ENCODE measurements around the gene HOXD8.

The HOXD8 gene

GRCh38 chr2:176147800-176148496 lies 18.4 kb downstream of the HOXD8 start:
- DNase-seq: no peak

GRCh38 chr2:176148751-176149421 lies 19.4 kb downstream of the HOXD8 start:
- no peak for DNase-seq

- no peak for DNase-seq
Observed at GRCh38 chr2:176149481-176149938, 20.0 kb downstream of the HOXD8 start.

GRCh38 chr2:176149939-176150583 lies 20.6 kb downstream of the HOXD8 start:
- DNase-seq: no peak

GRCh38 chr2:176150584-176151441 lies 21.3 kb downstream of the HOXD8 start:
- no peak for DNase-seq

GRCh38 chr2:176151442-176152287 lies 22.2 kb downstream of the HOXD8 start, which contains the start of gene HOXD4:
Gene HOXD4, plus strand, starts transcription at chr2:176151550. Its CDS starts 84 bp downstream, at chr2:176151634.
- no peak for DNase-seq

GRCh38 chr2:176152350-176153181 lies 23.1 kb downstream of the HOXD8 start:
- no peak for DNase-seq

- DNase-seq: no peak
Observed at GRCh38 chr2:176154576-176155252, 25.2 kb downstream of the HOXD8 start.

- DNase-seq: no peak
Observed at GRCh38 chr2:176155356-176156044, 26.0 kb downstream of the HOXD8 start.

GRCh38 chr2:176156301-176156806 lies 26.8 kb downstream of the HOXD8 start:
- no peak for DNase-seq

- DNase-seq: peak; percentile 51
Observed at GRCh38 chr2:176156807-176157498, 27.4 kb downstream of the HOXD8 start, which contains the start of gene HOXD3. Gene HOXD3, plus strand, starts transcription at chr2:176157307. Its CDS starts 11,808 bp downstream, at chr2:176169115.

GRCh38 chr2:176157499-176158185 lies 28.1 kb downstream of the HOXD8 start:
- DNase-seq: peak; percentile 50

- peak; percentile 58 for DNase-seq
Observed at GRCh38 chr2:176158186-176158591, 28.7 kb downstream of the HOXD8 start.

GRCh38 chr2:176158855-176159662 lies 29.6 kb downstream of the HOXD8 start:
- peak; percentile 84 for DNase-seq

- no peak for DNase-seq
Observed at GRCh38 chr2:176159663-176160250, 30.3 kb downstream of the HOXD8 start.

GRCh38 chr2:176160251-176160985 lies 30.9 kb downstream of the HOXD8 start:
- DNase-seq: peak; percentile 37

Data from fibroblast of skin of right quadriceps (primary cell).